HepG2 (cell line): ENCODE results near the gene PRR35. TPM values are rescaled to one million over a fixed set of nuclear protein-coding genes. Genes with fewer than 3 reads are reported as not detected.

ENCODE experiments used
- IKZF4 ChIP-seq: sonication (generic); formaldehyde crosslinking; IDR thresholded peaks from 2 replicates; pipeline ENCODE4 v1.5.1; 2020; ENCODE audit warnings: borderline replicate concordance, mild to moderate bottlenecking, low read depth, missing genetic modification reagents; ENCODE audit errors: not compliant biosample characterization
- ISL2 ChIP-seq: sonication (generic); formaldehyde crosslinking; IDR thresholded peaks from 2 replicates; pipeline ENCODE4 v1.5.0; 2020; ENCODE audit warnings: missing genetic modification reagents
- MLLT10 ChIP-seq: sonication (generic); formaldehyde crosslinking; IDR thresholded peaks from 2 replicates; pipeline ENCODE4 v1.4.0; 2020; ENCODE audit warnings: missing genetic modification reagents
- PAX8 ChIP-seq: sonication (generic); formaldehyde crosslinking; IDR thresholded peaks from 2 replicates; pipeline ENCODE4 v1.8.0; 2022; ENCODE audit warnings: mild to moderate bottlenecking, missing genetic modification reagents, borderline replicate concordance
- PRDM15 ChIP-seq: sonication (generic); formaldehyde crosslinking; IDR thresholded peaks from 2 replicates; pipeline ENCODE4 v1.4.0; 2020; ENCODE audit warnings: missing genetic modification reagents
- SP5 ChIP-seq: IDR thresholded peaks from 2 replicates; pipeline ENCODE4 v1.6.1; 2016; ENCODE audit warnings: low read depth, borderline replicate concordance
- TSC22D2 ChIP-seq: sonication (generic); formaldehyde crosslinking; IDR thresholded peaks from 2 replicates; pipeline ENCODE4 v1.5.1; 2020; ENCODE audit warnings: missing genetic modification reagents, mild to moderate bottlenecking, borderline replicate concordance
- ZBTB10 ChIP-seq: sonication (generic); formaldehyde crosslinking; IDR thresholded peaks from 2 replicates; pipeline ENCODE4 v1.4.0; 2020; ENCODE audit warnings: missing genetic modification reagents, borderline replicate concordance
- ZFP1 ChIP-seq: IDR thresholded peaks from 2 replicates; pipeline ENCODE4 v1.6.1; 2016
- ZNF382 ChIP-seq: sonication (generic); formaldehyde crosslinking; IDR thresholded peaks from 2 replicates; pipeline ENCODE4 v1.5.0; 2020; ENCODE audit warnings: missing genetic modification reagents, mild to moderate bottlenecking, borderline replicate concordance
- ZNF441 ChIP-seq: sonication (generic); formaldehyde crosslinking; IDR thresholded peaks from 2 replicates; pipeline ENCODE4 v1.7.0; 2021; ENCODE audit warnings: missing genetic modification reagents, borderline replicate concordance
- ZNF646 ChIP-seq: sonication (generic); formaldehyde crosslinking; IDR thresholded peaks from 2 replicates; pipeline ENCODE4 v1.9.0; 2021; ENCODE audit warnings: mild to moderate bottlenecking, missing genetic modification reagents
- ZSCAN22 ChIP-seq: sonication (generic); formaldehyde crosslinking; IDR thresholded peaks from 2 replicates; pipeline ENCODE4 v1.4.0; 2020; ENCODE audit warnings: mild to moderate bottlenecking, missing genetic modification reagents
- polyA plus RNA-seq, 8 experiments: library from polyadenylated mRNA; depleted of rRNA in 3 of 8; stranded (reverse) in 7 of 8; unstranded in 1 of 8; fragments of >200 nt; fragmentation: Illumina TruSeq in 4 of 8; extraction: Trizol in 4 of 8; gene quantifications; 2 replicates each; pipeline versions ENCODE4 v1.2.1 to v1.2.3, GENCODE V29; 2011 to 2016; ENCODE audit warnings: low read depth in 4 of 8, missing spikeins in 1 of 8, mixed read lengths in 1 of 8; ENCODE audit not compliant: insufficient read depth in 1 of 8
- total RNA-seq, 5 experiments: library from RNA; depleted of rRNA; stranded (reverse); fragments of >200 nt; fragmentation: Illumina TruSeq; extraction: Trizol; gene quantifications; 2 replicates each; pipeline ENCODE4 v1.2.3, GENCODE V29; 2016; ENCODE audit warnings: low read depth in 1 of 5
- TF ChIP-seq, protein P1 (sequence below): IDR thresholded peaks from 2 replicates; pipeline ENCODE4 v1.6.1; 2016; ENCODE audit warnings: low read depth

PRR35 gene
- total and polyA plus RNA-seq, 2 of the 13 experiments (the other 11 are each of a cell fraction or from before 2014, with no cell fraction given) = 0.07 to 0.16 TPM

GRCh38 chr16:558298-559020 is 1.7 kb upstream of the PRR35 start (continued):
- no peak for TF ChIP-seq ZBTB10 (CRISPR knock-in tag)
- no peak for TF ChIP-seq MLLT10 (CRISPR knock-in tag)
- TF ChIP-seq SP5 (CRISPR knock-in tag) = peak; percentile 53; the same call in 1 of the 2 replicates
- no peak for TF ChIP-seq PRDM15 (CRISPR knock-in tag)
- TF ChIP-seq ZNF646 = no peak
- TF ChIP-seq TSC22D2 (CRISPR knock-in tag) = 0 out of 2 replicates have a peak, but pooled peaks have one; percentile 4
- TF ChIP-seq, protein P1, sequence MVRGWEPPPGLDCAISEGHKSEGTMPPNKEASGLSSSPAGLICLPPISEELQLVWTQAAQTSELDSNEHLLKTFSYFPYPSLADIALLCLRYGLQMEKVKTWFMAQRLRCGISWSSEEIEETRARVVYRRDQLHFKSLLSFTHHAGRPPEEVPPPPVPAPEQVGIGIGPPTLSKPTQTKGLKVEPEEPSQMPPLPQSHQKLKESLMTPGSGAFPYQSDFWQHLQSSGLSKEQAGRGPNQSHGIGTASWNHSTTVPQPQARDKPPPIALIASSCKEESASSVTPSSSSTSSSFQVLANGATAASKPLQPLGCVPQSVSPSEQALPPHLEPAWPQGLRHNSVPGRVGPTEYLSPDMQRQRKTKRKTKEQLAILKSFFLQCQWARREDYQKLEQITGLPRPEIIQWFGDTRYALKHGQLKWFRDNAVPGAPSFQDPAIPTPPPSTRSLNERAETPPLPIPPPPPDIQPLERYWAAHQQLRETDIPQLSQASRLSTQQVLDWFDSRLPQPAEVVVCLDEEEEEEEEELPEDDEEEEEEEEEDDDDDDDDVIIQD (CRISPR knock-in tag) = peak; percentile 75
- no peak for TF ChIP-seq ZNF382 (CRISPR knock-in tag)
- TF ChIP-seq ZNF441 = peak; percentile 74; the same call in 1 of the 2 replicates
- TF ChIP-seq ISL2 = no peak
- no peak for TF ChIP-seq IKZF4 (CRISPR knock-in tag)
- TF ChIP-seq PAX8 = no peak
- TF ChIP-seq ZFP1 (CRISPR knock-in tag) = no peak; the same call in 1 of the 2 replicates
- no peak for TF ChIP-seq ZSCAN22
